KOPT-K1 (cell line): Measurements from ENCODE around the gene AXIN2.

Experiments used
- H3K27ac ChIP-seq: fragments of 200-600 bp; sonication (generic); 2 replicates; pipeline ENCODE4 v1.5.1; 2016; ENCODE audit warnings: antibody characterized with exemption, mild to moderate bottlenecking, low read depth, low read length; ENCODE audit not compliant: poor library complexity, severe bottlenecking
- H3K36me3 ChIP-seq: fragments of 200-600 bp; sonication (generic); 2 replicates; pipeline ENCODE4 v1.5.1; 2017; ENCODE audit warnings: antibody characterized with exemption, mild to moderate bottlenecking, low read length, moderate library complexity; ENCODE audit not compliant: insufficient read depth
- H3K9me3 ChIP-seq: fragments of 200-600 bp; sonication (generic); 2 replicates; pipeline ENCODE4 v1.5.1; 2017; ENCODE audit warnings: antibody characterized with exemption, low read length, mild to moderate bottlenecking; ENCODE audit not compliant: insufficient read depth, poor library complexity, severe bottlenecking

AXIN2 gene

DNA sequence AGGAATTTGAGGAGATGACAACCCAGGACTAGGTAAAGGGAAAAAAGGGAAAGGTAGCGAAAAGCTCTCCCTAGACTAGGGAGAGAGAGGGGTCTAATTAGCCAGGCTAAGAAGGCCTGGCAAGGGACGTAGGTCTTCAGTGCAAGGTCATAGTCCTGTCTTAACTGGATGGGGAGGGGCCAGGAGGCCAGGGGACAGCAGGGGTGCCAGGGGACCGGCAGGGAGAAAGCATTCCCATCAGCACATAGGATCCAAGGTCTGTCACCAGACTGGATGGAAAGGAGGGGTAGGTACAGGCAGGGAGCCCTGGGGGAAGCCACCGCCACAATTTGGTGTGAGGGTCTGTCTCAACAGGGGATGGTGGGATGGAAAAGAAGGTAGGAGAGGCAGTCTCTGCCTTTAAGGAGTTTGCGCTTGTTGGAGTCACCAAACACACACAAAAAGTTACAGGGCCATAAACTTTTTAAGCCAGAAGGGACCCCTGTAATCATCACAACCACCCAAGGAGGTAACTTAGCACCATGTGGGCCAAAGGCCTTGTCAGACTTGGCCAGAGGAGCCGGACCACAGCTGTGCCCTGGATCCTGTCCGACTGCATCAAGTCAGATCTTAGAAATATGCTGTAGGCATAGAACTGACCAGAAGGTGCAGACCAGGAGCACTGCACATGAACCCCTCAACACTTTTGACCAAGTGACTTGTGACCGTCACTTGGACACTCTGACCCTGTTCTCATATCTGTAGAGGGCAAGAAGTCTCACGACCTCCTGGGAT is 10.0 kb downstream of the AXIN2 start:
- H3K27ac ChIP-seq, result no peak overlapping the region
- H3K36me3 ChIP-seq, result no peaks in the 10 kb centered on the region
- H3K9me3 ChIP-seq, result no peaks in the 10 kb centered on the region

GRCh38 chr17:65550758-65551157 is 10.7 kb downstream of the AXIN2 start:
- H3K36me3 ChIP-seq, result no peaks in the 10 kb centered on the region
- no peaks in the 10 kb centered on the region for H3K9me3 ChIP-seq
- no peak overlapping the region for H3K27ac ChIP-seq

GRCh38 chr17:65550075-65550662 is 11.3 kb downstream of the AXIN2 start:
- Histone ChIP-seq H3K27ac (no peak overlapping the region), H3K9me3 (no peaks in the 10 kb centered on the region), H3K36me3 (no peaks in the 10 kb centered on the region)

DNA sequence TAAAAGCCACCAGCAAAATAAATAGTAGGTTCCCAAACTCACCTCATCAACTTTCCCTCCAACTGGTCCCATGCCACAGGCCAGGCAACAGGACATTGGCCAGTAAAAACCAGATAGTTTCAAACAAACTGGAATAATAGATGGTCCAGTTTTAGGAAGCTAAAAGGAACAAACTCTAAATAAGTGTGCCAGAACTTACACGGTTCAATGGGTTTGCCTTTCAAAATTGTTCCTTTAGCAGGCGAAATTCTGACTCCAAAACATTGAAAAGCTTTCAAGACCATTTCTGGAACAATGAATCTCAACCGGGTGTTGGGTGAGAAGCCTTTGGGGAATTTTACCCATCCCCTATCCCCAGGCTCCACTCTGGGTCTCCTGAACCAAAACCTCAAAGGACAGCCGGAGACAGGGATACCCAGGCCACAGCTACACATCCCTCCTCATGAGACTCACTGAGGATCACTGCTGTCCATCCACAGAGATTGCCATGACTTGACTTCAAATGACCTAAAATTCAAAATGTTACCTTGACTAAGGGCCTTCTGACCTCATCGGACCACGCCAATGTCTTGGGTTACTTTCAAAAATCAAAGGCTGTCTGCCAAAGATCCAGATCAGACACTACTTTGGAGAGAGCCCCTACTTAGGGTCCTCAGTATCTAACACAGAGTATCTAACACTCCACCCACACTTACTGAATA is 13.0 kb downstream of the AXIN2 start:
- no peaks in the 10 kb centered on the region for H3K9me3 ChIP-seq
- H3K27ac ChIP-seq, result no peak overlapping the region
- H3K36me3 ChIP-seq, result no peaks in the 10 kb centered on the region

GRCh38 chr17:65547253-65547670 is 14.2 kb downstream of the AXIN2 start:
- Histone ChIP-seq H3K36me3 (no peaks in the 10 kb centered on the region), H3K27ac (no peak overlapping the region), H3K9me3 (no peaks in the 10 kb centered on the region)

- Histone ChIP-seq H3K36me3 (no peaks in the 10 kb centered on the region), H3K9me3 (no peaks in the 10 kb centered on the region), H3K27ac (no peak overlapping the region)
Observed at GRCh38 chr17:65546579-65546978, 14.9 kb downstream of the AXIN2 start.

DNA sequence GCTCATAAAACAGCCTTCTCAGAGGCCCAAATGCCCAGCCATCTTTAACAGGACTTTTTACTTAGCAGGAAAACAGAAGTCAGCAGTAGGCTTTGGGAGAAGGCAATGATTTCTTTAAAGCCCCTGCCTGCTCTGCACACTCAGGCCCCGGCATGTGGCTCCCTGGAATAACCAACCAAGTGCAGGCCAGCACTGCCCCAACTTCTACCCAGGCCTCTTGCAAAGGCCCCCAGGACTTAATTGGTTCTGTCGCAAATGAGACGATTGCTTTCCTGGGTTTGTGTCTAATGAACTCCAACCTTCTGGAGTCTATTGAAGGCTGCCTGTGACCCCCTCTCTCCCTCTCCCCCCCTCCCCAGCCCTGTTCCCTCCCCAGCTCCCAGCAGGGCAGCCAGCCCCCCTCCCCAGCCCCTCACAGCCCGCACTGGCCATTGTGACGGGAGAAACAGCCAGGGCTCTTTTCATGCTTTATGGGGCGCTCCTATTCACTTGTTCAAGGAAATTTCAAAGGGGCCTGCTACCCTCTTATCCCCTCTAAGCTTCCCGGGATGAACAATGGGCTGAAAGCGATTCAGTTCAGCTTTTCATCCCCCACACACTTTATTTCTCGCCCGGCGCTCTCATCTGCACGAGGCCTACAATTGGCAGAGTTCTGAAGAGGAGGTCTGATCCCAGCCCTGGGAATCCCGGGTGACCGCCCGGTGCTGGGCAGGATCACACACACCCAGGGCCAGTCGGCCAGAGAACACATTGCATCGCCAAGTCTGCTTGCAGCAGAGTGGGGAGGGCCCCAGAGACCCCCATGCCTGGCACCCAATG is 15.5 kb downstream of the AXIN2 start:
- Histone ChIP-seq H3K36me3 (no peaks in the 10 kb centered on the region), H3K9me3 (no peaks in the 10 kb centered on the region), H3K27ac (no peak overlapping the region)

DNA sequence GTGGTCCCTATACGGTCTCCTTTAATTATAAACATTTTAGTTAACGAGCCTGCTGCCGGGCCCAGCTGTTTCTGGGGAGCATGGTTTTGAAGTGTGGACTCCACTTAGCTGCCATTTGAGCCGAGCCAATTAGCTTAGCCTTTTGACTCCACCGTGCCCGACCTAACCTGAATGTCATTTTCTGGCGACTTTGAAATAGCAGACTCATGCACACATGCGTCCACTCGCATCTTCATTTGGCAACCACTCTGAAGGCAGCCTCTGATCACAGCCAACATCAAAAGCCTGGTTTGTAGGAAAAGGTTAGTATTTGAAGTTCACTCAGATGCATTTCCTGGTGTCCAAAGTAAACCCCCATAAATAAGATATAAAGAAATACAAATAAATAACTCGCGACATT is 16.8 kb downstream of the AXIN2 start:
- Histone ChIP-seq H3K36me3 (no peaks in the 10 kb centered on the region), H3K9me3 (no peaks in the 10 kb centered on the region), H3K27ac (no peak overlapping the region)

GRCh38 chr17:65542610-65543009 is 18.8 kb downstream of the AXIN2 start:
- Histone ChIP-seq H3K9me3 (no peaks in the 10 kb centered on the region), H3K27ac (no peak overlapping the region), H3K36me3 (no peaks in the 10 kb centered on the region)

- Histone ChIP-seq H3K36me3 (no peaks in the 10 kb centered on the region), H3K27ac (no peak overlapping the region), H3K9me3 (no peaks in the 10 kb centered on the region)
Observed at GRCh38 chr17:65542067-65542466, 19.4 kb downstream of the AXIN2 start.

DNA sequence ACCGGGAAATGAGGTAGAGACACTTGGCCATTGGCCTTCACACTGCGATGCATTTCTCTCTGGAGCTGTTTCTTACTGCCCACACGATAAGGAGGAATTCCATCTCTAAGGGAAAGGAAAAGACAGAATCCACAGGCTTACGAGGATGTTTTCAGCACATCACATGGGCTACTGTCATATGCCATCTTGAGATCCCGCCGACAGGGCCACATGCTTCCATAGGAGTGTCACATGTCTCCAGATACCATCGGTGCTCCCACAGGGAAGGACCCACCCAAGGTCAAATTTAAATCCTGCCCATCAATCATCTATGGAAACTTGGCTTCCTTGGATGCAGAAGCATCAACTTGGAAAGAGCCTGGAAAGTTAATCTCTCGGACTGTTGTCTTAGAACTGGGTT is 20.0 kb downstream of the AXIN2 start:
- Histone ChIP-seq H3K36me3 (no peaks in the 10 kb centered on the region), H3K9me3 (no peaks in the 10 kb centered on the region), H3K27ac (no peak overlapping the region)

DNA sequence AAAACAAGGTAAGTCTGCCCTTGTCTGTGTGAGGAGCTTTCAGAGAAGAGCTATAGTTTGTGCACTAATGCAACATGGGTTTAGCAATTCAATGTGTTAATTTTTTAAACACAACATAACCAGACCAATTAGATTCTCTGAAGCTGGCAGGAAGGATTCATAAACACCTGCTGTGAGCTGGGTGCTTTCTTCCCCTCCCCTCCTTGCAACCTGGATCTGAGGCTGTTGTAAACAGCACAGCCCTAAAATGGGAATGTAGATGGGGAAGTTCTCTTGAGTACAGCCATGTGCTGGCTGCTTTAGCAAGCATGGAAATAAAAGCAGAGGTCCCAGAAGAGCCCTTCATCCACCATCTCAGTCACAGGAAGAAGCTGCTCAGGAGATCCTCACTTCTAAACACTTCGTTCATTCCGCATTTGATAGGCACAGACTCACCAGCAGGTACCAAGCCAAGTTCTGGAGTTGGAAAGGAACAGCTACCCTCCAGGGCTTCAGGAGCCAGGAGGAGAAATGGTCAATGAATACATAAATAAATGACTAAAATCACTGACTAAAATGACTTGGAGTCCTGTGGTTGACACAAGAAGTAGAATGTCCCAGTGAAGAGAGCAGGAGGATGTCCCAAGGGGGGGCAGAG is 21.7 kb downstream of the AXIN2 start:
- H3K9me3 ChIP-seq, result no peaks in the 10 kb centered on the region
- H3K27ac ChIP-seq, result no peak overlapping the region
- no peaks in the 10 kb centered on the region for H3K36me3 ChIP-seq

- H3K36me3 ChIP-seq, result no peaks in the 10 kb centered on the region
- no peak overlapping the region for H3K27ac ChIP-seq
- no peaks in the 10 kb centered on the region for H3K9me3 ChIP-seq
Observed at GRCh38 chr17:65538675-65539529, 22.5 kb downstream of the AXIN2 start.
